ENCODE measurements around the gene ANKRD42. TPM values are rescaled to one million over a fixed set of nuclear protein-coding genes. Genes with fewer than 3 reads are reported as not detected.
A peak's percentile ranks its signal among the peaks of the same experiment; 100 is the strongest.

Gene ANKRD42
- total RNA-seq, 1 donor from 2014 or later = 7.8 TPM

GRCh38 chr11:83153764-83154163 is 39.7 kb upstream of the ANKRD42 start:
- DNase-seq (ENCODE audit: low spot score in 2 of 2, unreplicated experiment in 2 of 2) = no peak
- Mint-ChIP-seq H3K4me1 (peaks cover under 1% of the 10 kb centered on the region), H3K4me3 (no peak overlapping the region), H3K36me3 (no peaks in the 10 kb centered on the region), H3K27ac (no peak overlapping the region), H3K27me3 (ENCODE audit: low read depth) (no peaks in the 10 kb centered on the region), H3K9me3 (no peaks in the 10 kb centered on the region)
- TF ChIP-seq CTCF (IDR thresholded peaks at IDR 0.05; ENCODE audit: unreplicated experiment) = no peak

- H3K36me3 Mint-ChIP-seq = no peaks in the 10 kb centered on the region
Observed at GRCh38 chr11:83156144-83156995, 37.1 kb upstream of the ANKRD42 start.

GRCh38 chr11:83156996-83157593 is 36.4 kb upstream of the ANKRD42 start, which contains the start of gene PCF11:
Gene PCF11 (plus strand): TSS chr11:83157131. CDS start chr11:83157440, 309 bp downstream.
- H3K4me3 Mint-ChIP-seq = peak within 1 kb of the TSS; percentile 100
- DNase-seq (ENCODE audit: low spot score in 2 of 2, unreplicated experiment in 2 of 2) = peak in 1 of 2 experiments; percentile 92
- no peaks in the 10 kb centered on the region for H3K36me3 Mint-ChIP-seq

More at GRCh38 chr11:83156144-83156995, 37.1 kb upstream of the ANKRD42 start:
- no peaks in the 10 kb centered on the region for H3K27me3 Mint-ChIP-seq (ENCODE audit: low read depth)
- H3K4me3 Mint-ChIP-seq = peak overlapping the region; percentile 100
- peak; percentile 92 to 96 for DNase-seq (ENCODE audit: low spot score in 2 of 2, unreplicated experiment in 2 of 2)
- no peaks in the 10 kb centered on the region for H3K9me3 Mint-ChIP-seq
- H3K27ac Mint-ChIP-seq = peak overlapping the region; percentile 100
- TF ChIP-seq CTCF (IDR thresholded peaks at IDR 0.05; ENCODE audit: unreplicated experiment) = no peak
- peaks cover 26% of the 10 kb centered on the region for H3K4me1 Mint-ChIP-seq

GRCh38 chr11:83157594-83158356 is 35.7 kb upstream of the ANKRD42 start:
- H3K9me3 Mint-ChIP-seq = no peaks in the 10 kb centered on the region
- peaks cover 35% of the 10 kb centered on the region for H3K4me1 Mint-ChIP-seq
- TF ChIP-seq CTCF (IDR thresholded peaks at IDR 0.05; ENCODE audit: unreplicated experiment) = no peak
- no peaks in the 10 kb centered on the region for H3K27me3 Mint-ChIP-seq (ENCODE audit: low read depth)
- H3K27ac Mint-ChIP-seq = peak overlapping the region; percentile 100
- H3K4me3 Mint-ChIP-seq = peak overlapping the region; percentile 100
- H3K36me3 Mint-ChIP-seq = no peaks in the 10 kb centered on the region
- DNase-seq (ENCODE audit: low spot score in 2 of 2, unreplicated experiment in 2 of 2) = peak in 1 of 2 experiments; percentile 61

More at GRCh38 chr11:83156996-83157593, 36.4 kb upstream of the ANKRD42 start, which contains the start of gene PCF11:
- peak within 1 kb of the TSS; percentile 100 for H3K27ac Mint-ChIP-seq
- H3K4me1 Mint-ChIP-seq = peaks cover 33% of the 10 kb centered on the region
- no peaks in the 10 kb centered on the region for H3K9me3 Mint-ChIP-seq
- no peaks in the 10 kb centered on the region for H3K27me3 Mint-ChIP-seq (ENCODE audit: low read depth)
- no peak for TF ChIP-seq CTCF (IDR thresholded peaks at IDR 0.05; ENCODE audit: unreplicated experiment)

GRCh38 chr11:83158357-83158786 is 35.1 kb upstream of the ANKRD42 start:
- peak overlapping the region; percentile 100 for H3K4me3 Mint-ChIP-seq
- no peaks in the 10 kb centered on the region for H3K36me3 Mint-ChIP-seq
- no peaks in the 10 kb centered on the region for H3K27me3 Mint-ChIP-seq (ENCODE audit: low read depth)
- peak overlapping the region; percentile 100 for H3K27ac Mint-ChIP-seq
- DNase-seq (ENCODE audit: low spot score in 2 of 2, unreplicated experiment in 2 of 2) = no peak
- peaks cover 35% of the 10 kb centered on the region for H3K4me1 Mint-ChIP-seq
- no peaks in the 10 kb centered on the region for H3K9me3 Mint-ChIP-seq
- no peak for TF ChIP-seq CTCF (IDR thresholded peaks at IDR 0.05; ENCODE audit: unreplicated experiment)
